GM12878 (cell line): ENCODE data around the gene CCDC106. TPM values are rescaled to one million over a fixed set of nuclear protein-coding genes. Genes with fewer than 3 reads are reported as not detected.

ENCODE experiments used
- ATAC-seq: fragments of 200-7000 bp; cut with Tn5 transposase; 3 replicates; pipeline ENCODE4 v1.9.1; 2020; ENCODE audit warnings: mild to moderate bottlenecking, moderate library complexity
- BruUV-seq: library from RNA; stranded (reverse); fragments of 400-500 nt; replicated peaks from 2 replicates; lab custom pipeline; 2021; lab: Mats Ljungman, UMichigan
- CTCF ChIA-PET: fragments of 300-600 bp; sonication (Branson Sonifier 250); formaldehyde crosslinking; extraction: SDS; loops from one replicate; lab custom pipeline; 2021; ENCODE audit warnings: inconsistent platforms; lab: Yijun Ruan, JAX
- POLR2A ChIA-PET: fragments of 350-600 bp; formaldehyde crosslinking; extraction: SDS; loops from one replicate; lab custom pipeline; 2021; ENCODE audit warnings: inconsistent platforms; lab: Charles Lee
- RAD21 ChIA-PET: fragments of 300-600 bp; sonication (Branson Sonifier 250); formaldehyde crosslinking; loops from one replicate; lab custom pipeline; 2023; ENCODE audit warnings: antibody characterized with exemption; ENCODE audit not compliant: unreplicated experiment; lab: Charles Lee
- SMC1A ChIA-PET: fragments of 300-600 bp; sonication (Branson Sonifier 250); formaldehyde crosslinking; loops from one replicate; lab custom pipeline; 2023; ENCODE audit not compliant: unreplicated experiment, uncharacterized antibody; lab: Charles Lee
- DNase-seq: peaks from one replicate; pipeline ENCODE4 v3.0.0-alpha.2; 2011; ENCODE audit warnings: low read depth, low spot score
- FAIRE-seq: peaks from 3 replicates; lab custom pipeline; 2011; peaks lifted over from hg19 to GRCh38; lab: Jason Lieb, UNC
- H2AFZ ChIP-seq: 2 replicates; pipeline ENCODE4 v1.6.0; 2011; ENCODE audit warnings: low read depth, low read length, control low read depth; ENCODE audit not compliant: control insufficient read depth
- H3K27ac ChIP-seq: 2 replicates; pipeline ENCODE4 v1.5.1; 2011; ENCODE audit warnings: control low read depth; ENCODE audit not compliant: control insufficient read depth, insufficient read depth
- H3K27me3 ChIP-seq, 2 experiments: replicated peaks in 1 of 2; 2 replicates each; pipeline versions ENCODE4 v1.6.0 to v1.6.1; 2011; ENCODE audit warnings: low read length in 1 of 2; ENCODE audit not compliant: control insufficient read depth in 2 of 2, insufficient read depth in 2 of 2
- H3K36me3 ChIP-seq, 2 experiments: 2 replicates each; pipeline ENCODE4 v1.5.1; 2011; ENCODE audit warnings: low read length in 1 of 2; ENCODE audit not compliant: control insufficient read depth in 2 of 2, insufficient read depth in 2 of 2
- H3K4me1 ChIP-seq: 2 replicates; pipeline ENCODE4 v1.6.1; 2011; ENCODE audit warnings: mild to moderate bottlenecking, low read length, moderate library complexity, mixed read lengths; ENCODE audit not compliant: control insufficient read depth, insufficient read depth
- H3K4me2 ChIP-seq: 2 replicates; pipeline ENCODE4 v1.6.0; 2011; ENCODE audit warnings: control low read depth; ENCODE audit not compliant: control insufficient read depth, insufficient read depth
- H3K4me3 ChIP-seq: fragments of 200-600 bp; sonication (generic); 2 replicates; pipeline ENCODE4 v1.5.1; 2016
- H3K79me2 ChIP-seq: 2 replicates; pipeline ENCODE4 v1.6.0; 2011; ENCODE audit warnings: low read length; ENCODE audit not compliant: control insufficient read depth, insufficient read depth
- H3K9ac ChIP-seq: 2 replicates; pipeline ENCODE4 v1.8.0; 2011; ENCODE audit warnings: low read length, control low read depth, mixed read lengths; ENCODE audit not compliant: control insufficient read depth, insufficient read depth
- H3K9me3 ChIP-seq: replicated peaks from 3 replicates; pipeline ENCODE4 v1.5.1; 2011; ENCODE audit warnings: mild to moderate bottlenecking, low read length; ENCODE audit not compliant: control insufficient read depth, insufficient read depth
- H4K20me1 ChIP-seq: 2 replicates; pipeline ENCODE4 v1.6.0; 2011; ENCODE audit not compliant: control insufficient read depth, insufficient read depth
- BCL3 ChIP-seq: IDR thresholded peaks from 2 replicates; pipeline ENCODE4 v1.6.1; 2011; ENCODE audit warnings: borderline replicate concordance, low read depth, mild to moderate bottlenecking, moderate library complexity, low read length; ENCODE audit not compliant: insufficient read depth, poor library complexity, severe bottlenecking
- BHLHE40 ChIP-seq, 2 experiments: fragments of 450-650 bp in 1 of 2; IDR thresholded peaks; 2 replicates each; pipeline ENCODE4 v1.6.1; 2011 to 2017; ENCODE audit warnings: low read depth in 2 of 2, borderline replicate concordance in 1 of 2, improper control_type of control experiment in 1 of 2, low read length in 1 of 2, mild to moderate bottlenecking in 1 of 2
- CEBPZ ChIP-seq: fragments of 150-350 bp; IDR thresholded peaks from 2 replicates; pipeline ENCODE4 v1.6.1; 2016; ENCODE audit warnings: low read depth, low read length
- CREM ChIP-seq: IDR thresholded peaks from 2 replicates; pipeline ENCODE4 v1.6.1; 2014; ENCODE audit warnings: antibody characterized with exemption, low read depth
- MLLT1 ChIP-seq: fragments of 450-650 bp; IDR thresholded peaks from 2 replicates; pipeline ENCODE4 v1.6.1; 2016; ENCODE audit warnings: mild to moderate bottlenecking
- PAX5 ChIP-seq: IDR thresholded peaks from 2 replicates; pipeline ENCODE4 v1.6.1; 2011; ENCODE audit warnings: low read depth, low read length, borderline replicate concordance
- PBX3 ChIP-seq: IDR thresholded peaks from 2 replicates; pipeline ENCODE4 v1.6.1; 2011; ENCODE audit warnings: mild to moderate bottlenecking, low read depth, low read length, moderate library complexity; ENCODE audit not compliant: insufficient replicate concordance
- PKNOX1 ChIP-seq: fragments of 450-650 bp; IDR thresholded peaks from 2 replicates; pipeline ENCODE4 v1.6.1; 2016; ENCODE audit warnings: mild to moderate bottlenecking
- SREBF1 ChIP-seq: IDR thresholded peaks from 2 replicates; pipeline ENCODE4 v1.6.1; 2012; ENCODE audit warnings: mild to moderate bottlenecking, low read length
- SUPT20H ChIP-seq: IDR thresholded peaks from 2 replicates; pipeline ENCODE4 v1.6.1; 2011; ENCODE audit warnings: low read depth, mild to moderate bottlenecking, low read length, moderate library complexity, borderline replicate concordance; ENCODE audit not compliant: control insufficient read depth
- WGBS: methylation state at CpG from one replicate; pipeline ENCODE4 v1.1.6; 2016; ENCODE audit warnings: low lambda C conversion rate; ENCODE audit not compliant: insufficient replicate concordance, insufficient coverage; ENCODE audit errors: missing lambda C conversion rate; 5-methylcytosine and 5-hydroxymethylcytosine counted together
- in situ Hi-C: fragments of 300-500 bp; cut with MboI; formaldehyde crosslinking; loops from 9 replicates; pipeline ENCODE4 v1.14.3; 2018; ENCODE audit warnings: mixed read lengths
- intact Hi-C: fragments of 100-400 bp; cut with micrococcal nuclease; formaldehyde crosslinking; loops from one replicate; pipeline ENCODE4 v1.14.2; 2022; ENCODE audit not compliant: unreplicated experiment
- polyA plus RNA-seq, 11 experiments: library from polyadenylated mRNA; depleted of rRNA in 4 of 11; unstranded in 6 of 11; stranded (reverse) in 5 of 11; fragments of >200 nt; fragmentation: Nextera tagmentation in 4 of 11; fragmentation: Illumina TruSeq in 1 of 11; extraction: Ambion mirVana in 4 of 11; extraction: Trizol in 1 of 11; gene quantifications; 1 replicate in 1 of 11; 2 replicates in 10 of 11; pipeline versions ENCODE4 v1.2.1 to v1.2.3, GENCODE V29; 2011 to 2016; ENCODE audit warnings: inconsistent platforms in 2 of 11, missing spikeins in 2 of 11, low read depth in 1 of 11
- total RNA-seq, 4 experiments: library from RNA; depleted of rRNA in 3 of 4; stranded (reverse); fragments of >200 nt in 3 of 4; fragmentation: Illumina TruSeq in 1 of 4; extraction: Trizol in 1 of 4; gene quantifications; 2 replicates each; pipeline versions ENCODE4 v1.2.1 to v1.2.3, GENCODE V29; 2013 to 2021

The CCDC106 gene
- total and polyA plus RNA-seq, 10 of the 15 experiments (the other 5 are each of a cell fraction or from before 2014, with no cell fraction given), result 0.04 to 35.9 (median 19.8) TPM

- POLR2A ChIA-PET, result interaction anchor here (0.6 to 1.4 kb wide), 3 partner anchors 12 to 23 kb away, joined by 3 to 7 read pairs (median 3); partner anchors contain the start of genes FIZ1, ZNF524 and ZNF784
- H3K79me2 ChIP-seq, result peaks cover 24% of the 10 kb centered on the region
- ATAC-seq (peak; percentile 73), FAIRE-seq (no peak), DNase-seq (no peak)
- H3K4me1 ChIP-seq, result peaks cover 4% of the 10 kb centered on the region
- H3K36me3 ChIP-seq, result peaks cover 12% of the 10 kb centered on the region in 2 experiments
- intact Hi-C loops (no loop called here), in situ Hi-C loops (no loop called here)
- RAD21 ChIA-PET, result interaction anchor here (1.0 to 1.3 kb wide), 2 partner anchors 10 to 21 kb away, joined by 3 to 4 read pairs; no protein-coding TSS in a partner anchor
- SMC1A ChIA-PET, result interaction anchor here (1.5 kb wide), 1 partner anchor 22 kb away, joined by 3 read pairs; no protein-coding TSS in a partner anchor
- no peaks in the 10 kb centered on the region for H3K27me3 ChIP-seq
- H3K9ac ChIP-seq, result no peak overlapping the region
- no peak overlapping the region for H3K27ac ChIP-seq
- peaks cover 2% of the 10 kb centered on the region; the same call in 1 of the 3 replicates for H3K9me3 ChIP-seq
- no peak overlapping the region for H2AFZ ChIP-seq
- WGBS, result 79% methylated on average over 15 of the region's 15 CpGs
- BruUV-seq, result no TSS peak
- peaks cover 3% of the 10 kb centered on the region; the same call in 1 of the 2 replicates for H4K20me1 ChIP-seq
- peak overlapping the region; percentile 12; the same call in 1 of the 2 replicates for H3K4me2 ChIP-seq
- CTCF ChIA-PET, result interaction anchor here (0.7 to 3.0 kb wide), 6 partner anchors 15 to 97 kb away, joined by 3 to 11 read pairs (median 4); no protein-coding TSS in a partner anchor
- H3K4me3 ChIP-seq, result no peak overlapping the region
- no peak for TF ChIP-seq CREM
- no peak for TF ChIP-seq BCL3
- TF ChIP-seq PBX3, result peak; percentile 63
- peak; percentile 74 for TF ChIP-seq PKNOX1
- peak; percentile 94 for TF ChIP-seq MLLT1
- no peak for TF ChIP-seq PAX5
- no peak for TF ChIP-seq SUPT20H
- no peak for TF ChIP-seq BHLHE40 (IDR thresholded peaks at IDR 0.05; ENCODE audit: borderline replicate concordance in 1 of 2, low read depth in 2 of 2, low read length in 1 of 2)
- no peak for TF ChIP-seq SREBF1
- TF ChIP-seq CEBPZ, result no peak
Measured at GRCh38 chr19:55611300-55611982, 36.6 kb upstream of the CCDC106 start.
